ENCODE measurements around the gene PLAGL2. TPM values are rescaled to one million over a fixed set of nuclear protein-coding genes. Genes with fewer than 3 reads are reported as not detected.

PLAGL2 gene
- 5.3 and 6.8 TPM in 2 replicates for total RNA-seq

GRCh38 chr20:32207626-32208498, at the start of gene PLAGL2, which contains the start of gene POFUT1:
Gene PLAGL2 (minus strand): TSS chr20:32207743. CDS start chr20:32202178, 5,565 bp downstream.
Gene POFUT1 (plus strand): TSS chr20:32207880. CDS start chr20:32207942, 62 bp downstream.

Other genes starting within 250 kb of the PLAGL2 start
- not detected in 2 replicates for gene XKR7, start 239.6 kb downstream of the PLAGL2 start, total RNA-seq
- not detected in 2 replicates for gene CCM2L, start 197.3 kb downstream of the PLAGL2 start, total RNA-seq
- not detected in 2 replicates for gene HCK, start 155.5 kb downstream of the PLAGL2 start, total RNA-seq
- gene TM9SF4, start 98.0 kb downstream of the PLAGL2 start, total RNA-seq, result 57.4 and 62.6 TPM in 2 replicates
- 43.8 and 61.3 TPM in 2 replicates for gene POFUT1, start 137 bp upstream of the PLAGL2 start, total RNA-seq
- gene KIF3B, start 69.9 kb upstream of the PLAGL2 start, total RNA-seq, result 25.6 and 32.4 TPM in 2 replicates
- 39.8 and 63.6 TPM in 2 replicates for gene ASXL1, start 150.6 kb upstream of the PLAGL2 start, total RNA-seq